Kidney (tissue), 14 donors: ENCODE results near the gene PEX14. TPM values are rescaled to one million over a fixed set of nuclear protein-coding genes. Genes with fewer than 3 reads are reported as not detected.

Experiments used
- DNase-seq, 5 donors: peaks; one replicate each; pipeline ENCODE4 v3.0.0-alpha.2; 2013 to 2020
- FAIRE-seq: peaks from 2 replicates; lab custom pipeline; 2012; peaks lifted over from hg19 to GRCh38; lab: Jason Lieb, UNC
- H3K27ac ChIP-seq, 2 donors: one replicate each; pipeline ENCODE4 v1.7.0; 2013; ENCODE audit warnings: low read depth in 2 of 2, low read length in 2 of 2, inconsistent platforms in 1 of 2
- H3K27me3 ChIP-seq: one replicate; pipeline ENCODE4 v1.7.1; 2013; ENCODE audit warnings: low read length, inconsistent platforms; ENCODE audit not compliant: control insufficient read depth, insufficient read depth
- H3K36me3 ChIP-seq, 3 donors: one replicate each; pipeline versions ENCODE4 v1.7.0 to v1.7.1; 2013; ENCODE audit warnings: low read length in 3 of 3, control low read depth in 1 of 3, inconsistent platforms in 1 of 3; ENCODE audit not compliant: insufficient read depth in 3 of 3, control insufficient read depth in 2 of 3
- H3K4me1 ChIP-seq, 3 donors: one replicate each; pipeline versions ENCODE4 v1.7.0 to v1.7.1; 2013; ENCODE audit warnings: low read length in 3 of 3, inconsistent platforms in 1 of 3, low read depth in 1 of 3; ENCODE audit not compliant: control insufficient read depth in 2 of 3, insufficient read depth in 2 of 3
- H3K4me3 ChIP-seq, 3 donors: one replicate each; pipeline versions ENCODE4 v1.7.0 to v1.8.1; 2013; ENCODE audit warnings: low read length in 3 of 3, control low read depth in 1 of 3, inconsistent platforms in 1 of 3
- H3K9ac ChIP-seq, 3 donors: one replicate each; pipeline versions ENCODE4 v1.7.0 to v1.7.1; 2013; ENCODE audit warnings: low read length in 3 of 3, control low read depth in 1 of 3, inconsistent platforms in 1 of 3
- H3K9me3 ChIP-seq, 3 donors: one replicate each; pipeline versions ENCODE4 v1.7.0 to v1.7.1; 2013; ENCODE audit warnings: low read length in 3 of 3, control low read depth in 1 of 3, inconsistent platforms in 1 of 3; ENCODE audit not compliant: control insufficient read depth in 2 of 3, insufficient read depth in 1 of 3
- intact Hi-C: fragments of 100-400 bp; cut with DNase I; formaldehyde crosslinking; loops from one replicate; pipeline ENCODE4 v1.11.1; 2022
- polyA plus RNA-seq: library from polyadenylated mRNA; stranded (reverse); fragments of 350-450 nt; fragmentation: Illumina TruSeq; extraction: RNeasy Lipid Tissue Mini Kit (QIAGEN cat#74804); gene quantifications from one replicate; pipeline ENCODE4 v1.2.3, GENCODE V29; 2014; ENCODE audit warnings: low read depth, low replicate concordance; ENCODE audit not compliant: insufficient read depth
- total RNA-seq: library from RNA; stranded (reverse); fragmentation: NEBNext Ultra II Directional; extraction: Animal tissue kit (Norgen Biotek cat#: 25700); gene quantifications from one replicate; pipeline ENCODE4 v1.2.1, GENCODE V29; 2021
- TF ChIP-seq, protein P1 (sequence below): IDR thresholded peaks from 3 replicates; pipeline ENCODE4 v1.5.1; 2012; ENCODE audit warnings: mild to moderate bottlenecking, moderate library complexity, borderline replicate concordance; ENCODE audit not compliant: insufficient read depth; ENCODE audit errors: extremely low read depth
- donor health status: control.
- donor health status: control.
- donor health status: control.
- donor health status: control.
- donor health status: control.
- donor health status: DM: yes; HTN: yes; CAD: no.
- donor health status: Normal renal cell carcinoma (clear cell type).

PEX14 gene
- total and polyA plus RNA-seq, 2 donors from 2014 or later, result 22.8 to 25.8 TPM

DNA sequence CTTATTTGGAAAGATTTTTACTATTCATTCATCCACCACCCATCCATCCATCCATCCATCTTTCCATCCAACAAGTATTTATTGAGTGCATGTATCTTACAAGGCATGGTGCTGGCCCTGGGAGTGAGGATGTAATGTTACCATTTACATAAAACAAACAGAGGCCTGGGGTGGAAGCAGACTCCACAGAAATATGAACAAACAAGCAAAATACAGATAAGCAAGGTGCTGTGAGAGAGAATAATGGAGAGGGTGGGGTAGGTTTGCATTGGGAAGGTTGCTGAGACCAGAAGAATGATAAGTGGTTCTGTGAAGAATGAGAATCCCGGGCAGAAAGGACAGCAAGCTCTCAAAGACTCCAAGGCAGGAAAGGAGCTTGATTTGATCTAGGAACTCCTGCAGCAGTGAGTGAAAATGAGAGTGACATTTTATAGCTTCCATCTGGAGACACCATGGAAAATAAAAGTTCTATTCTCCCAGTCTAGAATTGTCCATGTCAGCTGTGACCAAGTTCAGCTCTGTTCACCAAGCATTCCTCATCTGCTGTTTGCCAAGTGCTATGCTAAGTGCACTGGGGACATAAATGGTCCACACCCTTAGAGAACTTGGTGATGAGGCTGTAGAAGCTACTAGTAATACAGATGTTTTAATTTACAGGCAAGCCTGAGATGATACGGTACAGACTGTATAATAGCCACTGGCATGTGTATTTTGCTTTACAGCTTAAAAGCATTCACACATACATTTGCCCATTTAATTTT, 75.3 kb downstream of the PEX14 start:
- intact Hi-C loops, result no loop called here
- H3K9me3 ChIP-seq, result no peaks in the 10 kb centered on the region
- H3K27ac ChIP-seq, result no peak overlapping the region
- peak in 1 of 5 donors; percentile 34 for DNase-seq
- H3K9ac ChIP-seq, result no peak overlapping the region
- FAIRE-seq, result no peak
- TF ChIP-seq, protein P1, sequence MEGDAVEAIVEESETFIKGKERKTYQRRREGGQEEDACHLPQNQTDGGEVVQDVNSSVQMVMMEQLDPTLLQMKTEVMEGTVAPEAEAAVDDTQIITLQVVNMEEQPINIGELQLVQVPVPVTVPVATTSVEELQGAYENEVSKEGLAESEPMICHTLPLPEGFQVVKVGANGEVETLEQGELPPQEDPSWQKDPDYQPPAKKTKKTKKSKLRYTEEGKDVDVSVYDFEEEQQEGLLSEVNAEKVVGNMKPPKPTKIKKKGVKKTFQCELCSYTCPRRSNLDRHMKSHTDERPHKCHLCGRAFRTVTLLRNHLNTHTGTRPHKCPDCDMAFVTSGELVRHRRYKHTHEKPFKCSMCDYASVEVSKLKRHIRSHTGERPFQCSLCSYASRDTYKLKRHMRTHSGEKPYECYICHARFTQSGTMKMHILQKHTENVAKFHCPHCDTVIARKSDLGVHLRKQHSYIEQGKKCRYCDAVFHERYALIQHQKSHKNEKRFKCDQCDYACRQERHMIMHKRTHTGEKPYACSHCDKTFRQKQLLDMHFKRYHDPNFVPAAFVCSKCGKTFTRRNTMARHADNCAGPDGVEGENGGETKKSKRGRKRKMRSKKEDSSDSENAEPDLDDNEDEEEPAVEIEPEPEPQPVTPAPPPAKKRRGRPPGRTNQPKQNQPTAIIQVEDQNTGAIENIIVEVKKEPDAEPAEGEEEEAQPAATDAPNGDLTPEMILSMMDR, result no peak
- H3K36me3 ChIP-seq, result no peaks in the 10 kb centered on the region
- no peaks in the 10 kb centered on the region for H3K27me3 ChIP-seq
- no peak overlapping the region for H3K4me3 ChIP-seq
- H3K4me1 ChIP-seq, result no peaks in the 10 kb centered on the region

DNA sequence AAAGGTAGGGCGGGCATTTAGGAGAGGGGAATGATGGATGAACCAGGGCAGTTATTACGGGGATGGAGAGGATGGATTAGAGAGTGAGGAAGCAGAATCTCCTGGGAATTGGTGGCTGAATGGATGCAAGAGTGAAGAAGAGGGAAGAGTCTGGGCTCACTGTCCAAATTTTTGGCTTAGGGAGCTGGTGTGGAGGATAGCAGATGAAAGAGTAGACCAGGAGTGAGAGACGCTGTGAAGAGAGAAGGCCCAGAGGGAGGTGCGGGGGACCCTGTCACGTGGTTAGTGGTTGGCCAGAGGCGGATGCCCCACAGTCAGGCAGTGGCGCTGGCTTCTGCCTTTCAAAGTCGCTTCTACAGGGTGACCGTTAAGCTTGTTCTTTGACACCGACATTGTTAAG, 78.4 kb downstream of the PEX14 start:
- intact Hi-C loops, result no loop called here
- H3K27ac ChIP-seq, result no peak overlapping the region
- no peak overlapping the region for H3K9ac ChIP-seq
- peaks cover 0 to 9% (median 6%) of the 10 kb centered on the region in 3 donors for H3K4me1 ChIP-seq
- FAIRE-seq (no peak), DNase-seq (peak in 3 of 5 donors; percentile 21 to 45 (median 31))
- no peak overlapping the region for H3K4me3 ChIP-seq
- H3K9me3 ChIP-seq, result no peaks in the 10 kb centered on the region
- H3K36me3 ChIP-seq, result no peaks in the 10 kb centered on the region
- TF ChIP-seq, protein P1, result no peak
- no peaks in the 10 kb centered on the region for H3K27me3 ChIP-seq

DNA sequence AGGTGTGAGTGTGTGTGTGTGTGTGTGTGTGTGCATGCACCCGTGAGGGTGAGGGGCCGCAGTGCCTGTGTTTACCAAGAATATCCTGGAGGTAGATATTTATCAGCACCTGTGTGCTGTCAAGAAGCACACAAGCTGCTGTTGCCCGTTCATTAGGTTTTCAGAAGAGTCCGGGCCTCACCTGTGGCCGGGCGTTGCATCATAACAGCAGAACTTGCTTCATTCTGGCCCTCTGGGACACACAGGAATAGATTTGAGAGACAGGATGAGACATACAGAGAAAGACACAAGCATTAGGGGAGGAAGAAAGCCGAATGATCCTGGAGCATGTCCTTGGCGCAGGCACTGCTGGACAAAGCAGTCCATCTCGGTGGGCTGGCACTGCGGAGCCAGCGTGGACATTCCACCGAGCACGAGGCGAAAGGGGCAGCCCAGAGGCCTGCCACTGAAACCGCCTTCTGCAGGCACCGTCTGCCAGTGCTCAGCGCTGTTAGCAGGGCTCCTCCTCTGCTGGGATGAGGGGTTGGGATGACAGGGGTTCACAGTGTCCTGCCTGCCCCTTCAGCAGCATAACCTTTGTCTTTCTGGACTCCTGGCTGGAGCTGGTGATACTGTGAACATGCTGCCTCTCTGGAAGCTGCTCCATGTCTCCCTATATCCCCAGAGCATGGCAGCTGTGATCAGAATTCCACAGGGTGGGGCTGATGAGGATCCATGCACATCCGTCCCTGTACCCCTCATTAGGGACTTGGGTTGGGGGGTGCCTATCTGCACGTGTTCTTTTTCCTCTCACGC, 81.1 kb downstream of the PEX14 start:
- intact Hi-C loops, result no loop called here
- FAIRE-seq, result no peak
- H3K4me1 ChIP-seq, result peaks cover 0 to 9% (median 6%) of the 10 kb centered on the region in 3 donors
- H3K36me3 ChIP-seq, result no peaks in the 10 kb centered on the region
- H3K27me3 ChIP-seq, result no peaks in the 10 kb centered on the region
- TF ChIP-seq, protein P1, result no peak
- peak overlapping the region in 1 of 2 donors; percentile 16 for H3K27ac ChIP-seq
- no peak overlapping the region for H3K9ac ChIP-seq
- DNase-seq, result peak in 3 of 5 donors; percentile 38 to 57 (median 44)
- H3K4me3 ChIP-seq, result no peak overlapping the region
- no peaks in the 10 kb centered on the region for H3K9me3 ChIP-seq
